NCI-H146 (cell line): ENCODE results near the gene PIK3R1.

ENCODE experiments used
- DNase-seq: peaks from one replicate; lab custom pipeline; 2025; lab: John Stamatoyannopoulos, UW

PIK3R1 gene

DNA sequence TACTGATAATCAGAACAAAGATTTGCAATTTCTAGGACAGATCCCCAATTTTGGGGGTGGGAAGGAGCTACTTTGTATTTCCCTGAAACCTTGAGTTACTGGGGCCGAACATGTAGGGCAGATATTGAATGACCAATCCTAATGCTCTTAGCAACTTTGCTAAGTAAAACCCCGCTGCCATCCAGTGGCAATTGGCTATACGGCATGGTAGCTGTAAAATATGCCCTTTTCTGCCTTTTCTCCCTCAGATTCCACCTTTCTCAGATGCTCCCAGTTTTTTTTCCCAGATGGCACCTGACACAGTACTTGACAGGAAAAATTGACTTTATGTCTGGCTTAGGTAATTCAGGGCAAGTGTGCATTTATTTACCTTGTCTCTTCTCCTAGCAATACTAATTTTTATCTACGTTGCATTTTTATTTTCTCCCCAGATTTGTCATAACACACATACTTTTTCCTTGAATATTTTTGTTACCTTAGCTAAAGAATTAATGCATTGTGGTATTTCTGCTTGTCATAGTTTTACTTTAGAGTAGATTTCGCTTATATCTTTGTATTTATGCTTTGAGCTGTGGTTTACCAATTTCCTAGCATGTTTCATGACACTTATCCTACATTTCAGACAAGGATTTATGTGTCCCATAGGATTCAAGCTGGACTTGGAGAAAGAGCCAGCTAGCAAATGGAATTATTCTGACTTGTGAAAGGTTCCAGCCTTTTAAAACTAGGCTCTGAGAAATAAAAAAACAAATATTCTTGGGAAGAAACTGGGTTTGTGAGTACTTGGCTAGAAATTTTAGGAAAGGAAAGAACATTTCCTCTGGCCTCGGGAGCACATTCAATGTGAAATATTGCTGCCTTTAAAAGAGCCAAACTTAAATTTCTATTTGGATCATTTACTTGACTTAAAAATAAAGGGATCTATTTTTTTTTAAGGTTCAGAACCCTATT is 37.4 kb downstream of the PIK3R1 start:
- peak; percentile 70 for DNase-seq

- DNase-seq, result no peak
These were observed 38.3 kb downstream of the PIK3R1 start for GRCh38 chr5:68253624-68254585.

GRCh38 chr5:68254810-68255209 is 39.3 kb downstream of the PIK3R1 start:
- no peak for DNase-seq

GRCh38 chr5:68255305-68256120 is 40.0 kb downstream of the PIK3R1 start:
- DNase-seq, result no peak

DNA sequence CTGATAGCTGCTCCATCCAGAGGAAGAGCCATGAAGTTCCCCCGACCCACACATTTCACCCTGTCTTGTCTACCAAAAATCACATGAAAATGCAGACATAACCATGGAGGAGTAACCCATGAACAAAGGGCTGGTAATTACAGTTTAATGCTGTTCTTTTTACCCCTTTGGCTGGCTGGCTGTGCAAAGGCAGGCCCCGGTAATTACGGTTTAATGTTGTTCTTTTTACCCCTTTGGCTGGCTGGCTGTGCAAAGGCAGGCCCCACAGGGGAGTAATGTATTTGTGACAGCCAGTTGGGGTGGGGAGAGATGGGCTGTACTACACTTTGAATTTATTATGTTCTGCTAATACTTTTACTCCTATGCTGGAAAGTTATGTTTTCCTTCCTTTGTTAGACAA is 41.7 kb downstream of the PIK3R1 start:
- DNase-seq, result peak; percentile 25

GRCh38 chr5:68258531-68258930 is 43.0 kb downstream of the PIK3R1 start:
- DNase-seq, result no peak

- no peak for DNase-seq
These were observed 44.1 kb downstream of the PIK3R1 start for GRCh38 chr5:68259700-68260099.

DNA sequence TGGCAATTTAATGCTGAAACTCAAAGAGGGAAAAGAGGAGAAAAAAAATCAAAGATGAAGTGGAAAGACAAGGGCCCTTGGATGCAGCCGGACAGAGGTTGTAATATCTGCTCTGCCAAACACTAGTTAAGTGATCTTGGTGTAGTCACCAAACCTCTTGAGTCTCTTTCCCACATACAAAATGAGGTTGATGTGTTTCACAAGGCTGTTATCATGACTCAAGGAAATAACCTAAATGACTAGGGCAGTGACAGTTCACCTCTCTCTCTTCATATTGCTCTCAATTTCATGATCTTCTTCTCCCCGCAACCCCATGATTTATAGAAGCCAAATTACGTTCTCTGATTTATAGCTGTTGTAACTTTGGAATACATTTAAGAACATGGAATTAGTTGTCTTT is 44.9 kb downstream of the PIK3R1 start:
- DNase-seq, result no peak

- DNase-seq, result no peak
These were observed 45.6 kb downstream of the PIK3R1 start for GRCh38 chr5:68261169-68261568.

DNA sequence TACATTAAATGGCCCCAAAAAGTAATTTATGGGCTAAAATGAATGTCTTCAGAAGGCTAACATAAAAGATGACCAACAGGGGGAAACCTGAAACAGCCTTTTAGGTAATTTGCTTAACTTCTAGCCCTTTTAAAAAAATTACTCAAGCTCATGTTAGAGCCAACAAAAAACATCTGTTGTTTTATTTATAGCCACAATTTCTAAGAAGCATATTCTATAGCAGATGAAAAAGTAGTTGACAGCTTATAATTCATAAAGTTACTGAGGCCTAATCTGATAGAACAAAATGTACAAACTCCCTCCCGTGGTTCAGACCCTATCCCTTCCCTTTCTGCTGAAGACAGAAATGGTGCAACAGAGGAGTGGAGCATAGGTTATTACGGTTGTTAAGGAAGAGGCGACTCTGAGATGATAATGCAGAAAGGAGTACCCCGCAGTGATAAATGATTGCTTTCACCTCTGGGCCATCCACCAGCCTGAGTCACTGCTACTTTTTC is 46.1 kb downstream of the PIK3R1 start:
- DNase-seq, result peak; percentile 81

DNA sequence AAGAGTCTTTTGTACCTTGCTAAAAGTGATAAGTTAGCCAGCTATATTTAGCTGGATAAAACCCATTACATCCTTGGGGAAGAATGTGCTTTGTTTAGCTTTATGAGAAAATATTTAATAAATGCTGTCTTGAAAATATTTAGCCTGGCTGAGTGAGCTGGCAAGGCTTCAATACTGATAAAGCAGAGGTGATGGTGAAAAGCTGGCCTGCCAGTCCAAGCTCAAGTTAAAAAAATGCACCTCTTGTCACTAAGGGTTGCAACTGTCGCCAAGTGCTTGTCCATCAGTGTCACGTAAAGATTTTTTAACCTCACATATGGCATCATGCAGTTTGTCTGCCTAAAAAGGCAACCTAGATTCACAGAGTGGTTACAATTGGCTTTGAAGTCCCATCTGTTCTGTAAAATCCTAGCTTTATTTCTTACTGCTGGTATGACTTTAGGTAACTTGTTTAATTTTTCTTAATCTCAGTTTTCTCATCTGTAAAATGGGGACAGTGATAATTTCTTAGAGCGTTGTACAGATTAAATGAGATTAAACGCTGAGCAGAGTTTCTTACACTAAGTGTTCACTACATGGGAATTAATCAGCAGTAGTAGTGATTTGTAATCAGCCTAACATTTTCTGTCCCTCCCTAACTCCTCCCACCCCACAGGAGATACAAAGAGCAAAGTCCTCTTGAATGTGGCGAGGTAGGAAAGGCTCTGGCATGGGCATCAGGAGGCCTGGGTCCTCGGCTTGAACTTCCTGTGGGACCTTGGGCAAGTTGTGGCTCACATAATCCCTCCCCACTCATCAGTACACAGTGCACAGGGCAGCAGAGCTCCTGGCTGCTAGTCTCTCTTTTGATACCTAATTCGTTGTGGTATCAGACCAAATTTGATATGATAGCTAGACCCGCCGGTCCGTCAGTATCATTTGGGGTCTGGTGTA is 48.7 kb downstream of the PIK3R1 start:
- DNase-seq, result no peak

DNA sequence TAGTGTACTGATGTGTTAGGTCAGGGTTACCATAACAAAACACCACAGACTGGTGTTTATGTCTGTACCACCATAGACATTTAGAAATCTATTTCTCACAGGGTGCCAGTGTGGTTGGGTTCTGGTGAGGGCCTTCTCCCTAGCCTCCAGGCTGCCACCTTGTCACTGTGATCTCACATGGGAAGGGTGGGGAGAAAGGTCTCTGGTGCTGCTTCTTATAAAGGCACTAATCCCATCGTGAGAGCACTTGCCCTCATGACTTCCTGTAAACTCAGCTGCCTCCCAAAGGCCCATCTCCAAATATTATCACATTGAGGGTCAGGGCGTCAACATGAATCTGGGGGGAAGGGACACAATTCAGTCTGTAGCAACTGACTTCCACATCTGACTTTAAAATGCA is 49.8 kb downstream of the PIK3R1 start:
- no peak for DNase-seq

GRCh38 chr5:68265822-68266395 is 50.4 kb downstream of the PIK3R1 start:
- DNase-seq, result no peak

DNA sequence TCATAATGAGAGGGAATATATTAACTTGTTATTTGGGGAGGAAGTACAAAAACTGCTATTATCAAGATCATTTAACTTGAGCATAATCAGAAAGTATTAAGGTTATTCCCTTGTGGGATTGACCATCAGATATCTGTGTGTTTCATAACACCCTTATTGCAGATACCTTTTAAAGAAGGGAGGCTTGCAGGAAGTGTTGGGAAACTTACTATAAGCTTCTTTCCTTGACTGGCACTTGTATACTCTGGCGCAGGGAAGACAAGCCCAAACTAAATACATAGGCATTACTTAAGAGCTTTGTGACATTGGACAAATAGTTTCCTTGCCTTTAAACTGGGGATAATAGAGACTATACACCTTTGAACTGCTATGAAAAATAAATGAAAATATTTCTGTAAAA is 50.9 kb downstream of the PIK3R1 start:
- no peak for DNase-seq

DNA sequence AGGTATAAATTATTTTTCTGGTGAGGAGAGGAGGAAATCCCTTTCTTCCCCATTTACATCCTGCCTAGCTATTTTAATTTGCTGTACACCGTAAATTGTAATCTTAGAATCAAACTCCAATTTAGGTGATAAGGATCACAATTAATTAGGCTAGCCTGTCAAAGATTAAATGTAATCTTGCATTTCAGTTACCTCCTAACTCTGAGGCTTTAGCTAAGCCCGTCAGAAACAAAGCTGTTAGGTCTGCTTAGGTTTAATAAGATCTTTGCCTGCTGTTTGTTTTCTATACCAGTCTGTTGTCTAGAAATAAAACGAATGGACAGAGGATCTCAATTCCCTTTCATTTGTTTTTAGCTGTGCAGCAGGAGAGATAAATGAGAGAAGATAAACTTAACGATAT is 51.5 kb downstream of the PIK3R1 start:
- DNase-seq, result no peak

DNA sequence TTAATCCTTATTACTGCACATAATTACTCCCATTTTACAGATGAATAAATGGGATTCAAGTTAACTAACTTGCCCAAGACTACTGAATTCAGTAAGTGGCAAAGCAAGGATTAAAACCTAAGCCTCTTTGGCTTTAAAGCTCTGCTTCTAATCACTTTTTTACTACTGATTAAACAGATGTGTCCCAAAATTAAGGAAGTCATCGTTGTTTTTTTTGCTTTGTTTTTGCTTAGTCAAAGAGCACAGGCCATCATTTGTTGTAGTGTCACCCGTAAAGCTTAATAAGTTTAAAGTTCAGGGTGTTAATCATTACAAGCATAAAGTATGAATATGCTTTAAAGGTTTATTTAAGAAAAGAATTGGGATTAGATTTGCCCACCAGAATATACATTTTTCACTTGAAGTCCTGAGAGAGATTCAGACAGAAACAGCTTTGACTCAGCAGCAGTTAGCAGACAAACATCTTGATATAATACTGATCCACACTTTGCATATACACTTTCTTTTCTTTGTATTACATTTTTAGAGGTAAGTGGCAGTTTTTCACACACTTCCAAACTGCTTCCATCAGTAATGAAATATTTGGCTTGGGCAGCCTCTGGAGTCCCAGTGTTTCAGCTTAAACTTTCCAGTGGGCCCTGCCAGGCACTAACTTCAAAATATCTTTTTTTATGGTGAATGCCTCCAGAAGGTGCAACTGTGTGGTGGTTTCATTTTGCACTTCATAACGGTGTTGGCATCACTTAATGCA is 52.7 kb downstream of the PIK3R1 start:
- no peak for DNase-seq

GRCh38 chr5:68268852-68269130 is 53.2 kb downstream of the PIK3R1 start:
- DNase-seq, result no peak

DNA sequence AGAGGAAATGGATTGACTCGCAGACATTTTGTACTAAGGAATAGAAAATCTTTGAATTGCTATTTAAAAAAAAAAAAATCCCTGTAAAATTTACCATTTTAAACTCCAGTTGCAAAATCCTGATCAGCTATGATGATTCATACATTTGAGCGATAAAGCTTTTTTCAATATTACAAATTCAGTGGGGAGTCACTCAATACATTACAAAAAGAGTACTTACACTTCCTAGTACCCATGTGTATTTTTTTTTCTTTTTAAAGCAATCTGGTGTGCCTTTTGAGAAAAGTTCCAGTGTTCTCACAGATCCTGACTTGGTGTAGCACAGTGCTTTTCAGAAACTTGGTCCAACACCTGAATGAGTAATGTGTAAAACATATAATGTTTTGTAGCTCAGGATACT is 54.3 kb downstream of the PIK3R1 start:
- DNase-seq, result no peak

DNA sequence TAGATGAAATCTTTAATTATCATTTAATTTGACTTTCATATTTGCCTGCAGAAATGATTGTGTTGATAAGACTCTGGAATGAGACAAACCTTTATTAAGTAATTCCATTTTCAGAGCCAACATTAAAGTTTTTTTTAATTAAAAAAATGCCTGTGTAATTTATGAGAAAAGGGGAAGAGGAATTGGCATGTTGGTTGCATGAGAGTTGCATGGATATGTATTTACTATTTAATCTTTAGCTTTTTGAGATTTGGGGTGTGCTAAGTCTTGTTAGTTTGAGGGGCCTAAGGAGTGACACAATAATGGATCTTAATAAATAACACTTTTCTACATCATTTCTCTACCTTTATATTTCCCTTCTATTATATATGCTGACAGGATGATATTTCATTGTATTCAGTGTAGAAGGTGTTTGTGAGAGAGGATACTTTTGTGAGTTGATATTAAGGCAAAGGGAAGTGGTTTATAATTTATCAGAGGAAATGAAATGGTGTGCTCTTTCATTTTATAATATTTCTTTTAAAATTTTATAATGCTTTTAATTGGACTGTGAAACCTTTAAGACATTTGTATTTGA is 54.9 kb downstream of the PIK3R1 start:
- DNase-seq, result no peak
